GM12873 (cell line): ENCODE data around the gene CDH13.

Experiments used
- CTCF ChIP-seq: IDR thresholded peaks from 2 replicates; pipeline ENCODE4 v1.5.1; 2012; ENCODE audit warnings: low read depth, mild to moderate bottlenecking, moderate library complexity, low read length, control low read depth; ENCODE audit not compliant: insufficient read depth; ENCODE audit errors: missing control alignments

The CDH13 gene

GRCh38 chr16:83791916-83792315 is 1165.1 kb downstream of the CDH13 start:
- TF ChIP-seq CTCF: no peak

- TF ChIP-seq CTCF: peak; percentile 17
These were observed 1165.6 kb downstream of the CDH13 start for GRCh38 chr16:83792391-83792790.

- no peak for TF ChIP-seq CTCF
These were observed 1166.4 kb downstream of the CDH13 start for GRCh38 chr16:83793179-83793578.

GRCh38 chr16:83794860-83795554 is 1168.2 kb downstream of the CDH13 start:
- no peak for TF ChIP-seq CTCF

- TF ChIP-seq CTCF: no peak
These were observed 1170.2 kb downstream of the CDH13 start for GRCh38 chr16:83797013-83797412.

GRCh38 chr16:83799336-83799735 is 1172.6 kb downstream of the CDH13 start:
- TF ChIP-seq CTCF: no peak

GRCh38 chr16:83802135-83802534 is 1175.4 kb downstream of the CDH13 start:
- TF ChIP-seq CTCF: no peak
